ENCODE data around the gene ABCB10.
A peak's percentile ranks its signal among the peaks of the same experiment; 100 is the strongest.

The ABCB10 gene

GRCh38 chr1:229582011-229582694 lies 23.6 kb upstream of the ABCB10 start:
- TF ChIP-seq EZH2phosphoT487 (IDR thresholded peaks at IDR 0.05; ENCODE audit: borderline replicate concordance, low read length) = no peak
- no peak overlapping the region for H3K27ac ChIP-seq (ENCODE audit: low read depth, low read length)
- no peaks in the 10 kb centered on the region for H4K20me1 ChIP-seq (ENCODE audit: control insufficient read depth, insufficient read depth, low read depth, low read length)
- no peaks in the 10 kb centered on the region for H3K36me3 ChIP-seq (ENCODE audit: control insufficient read depth, low read length)
- H3K4me1 ChIP-seq (ENCODE audit: control insufficient read depth, low read length) = peaks cover 24% of the 10 kb centered on the region
- no peaks in the 10 kb centered on the region for H3K27me3 ChIP-seq (ENCODE audit: control insufficient read depth, low read length)
- no peak overlapping the region for H3K4me2 ChIP-seq (ENCODE audit: low read length)
- no peaks in the 10 kb centered on the region for H3K9me3 ChIP-seq (ENCODE audit: control insufficient read depth, insufficient read depth, low read length)
- no peaks in the 10 kb centered on the region; the same call in 1 of the 2 replicates for H3F3A ChIP-seq (ENCODE audit: control insufficient read depth, insufficient read depth)
- H3K79me2 ChIP-seq (ENCODE audit: control insufficient read depth, low read length) = no peaks in the 10 kb centered on the region
- H3K4me3 ChIP-seq (ENCODE audit: low read length) = no peak overlapping the region
- no peaks in the 10 kb centered on the region for H3K9me2 ChIP-seq (replicated peaks; ENCODE audit: control insufficient read depth, low read length)

GRCh38 chr1:229581485-229581884 lies 23.0 kb upstream of the ABCB10 start:
- no peak overlapping the region for H3K4me3 ChIP-seq (ENCODE audit: low read length)
- H3K36me3 ChIP-seq (ENCODE audit: control insufficient read depth, low read length) = no peaks in the 10 kb centered on the region
- H3K9me3 ChIP-seq (ENCODE audit: control insufficient read depth, insufficient read depth, low read length) = no peaks in the 10 kb centered on the region
- peaks cover 24% of the 10 kb centered on the region for H3K4me1 ChIP-seq (ENCODE audit: control insufficient read depth, low read length)
- H3K27me3 ChIP-seq (ENCODE audit: control insufficient read depth, low read length) = no peaks in the 10 kb centered on the region
- H4K20me1 ChIP-seq (ENCODE audit: control insufficient read depth, insufficient read depth, low read depth, low read length) = no peaks in the 10 kb centered on the region
- H3F3A ChIP-seq (ENCODE audit: control insufficient read depth, insufficient read depth) = no peaks in the 10 kb centered on the region; the same call in 1 of the 2 replicates
- TF ChIP-seq CTCF (IDR thresholded peaks at IDR 0.05; ENCODE audit: low read depth, low read length, poor library complexity, severe bottlenecking) (no peak), EZH2phosphoT487 (IDR thresholded peaks at IDR 0.05; ENCODE audit: borderline replicate concordance, low read length) (no peak)
- no peaks in the 10 kb centered on the region for H3K9me2 ChIP-seq (replicated peaks; ENCODE audit: control insufficient read depth, low read length)
- H3K79me2 ChIP-seq (ENCODE audit: control insufficient read depth, low read length) = no peaks in the 10 kb centered on the region
- H3K27ac ChIP-seq (ENCODE audit: low read depth, low read length) = no peak overlapping the region
- H3K4me2 ChIP-seq (ENCODE audit: low read length) = no peak overlapping the region

- Histone ChIP-seq H3K27ac (ENCODE audit: low read depth, low read length) (peak overlapping the region; percentile 51), H3K9me3 (ENCODE audit: control insufficient read depth, insufficient read depth, low read length) (no peaks in the 10 kb centered on the region), H3K36me3 (ENCODE audit: control insufficient read depth, low read length) (no peaks in the 10 kb centered on the region), H3K4me3 (ENCODE audit: low read length) (peak overlapping the region; percentile 70), H3K27me3 (ENCODE audit: control insufficient read depth, low read length) (no peaks in the 10 kb centered on the region), H3K9me2 (replicated peaks; ENCODE audit: control insufficient read depth, low read length) (no peaks in the 10 kb centered on the region), H3K4me1 (ENCODE audit: control insufficient read depth, low read length) (peaks cover 24% of the 10 kb centered on the region), H3K79me2 (ENCODE audit: control insufficient read depth, low read length) (no peaks in the 10 kb centered on the region), H3F3A (ENCODE audit: control insufficient read depth, insufficient read depth) (no peaks in the 10 kb centered on the region; the same call in 1 of the 2 replicates), H3K4me2 (ENCODE audit: low read length) (peak overlapping the region; percentile 95), H4K20me1 (ENCODE audit: control insufficient read depth, insufficient read depth, low read depth, low read length) (no peaks in the 10 kb centered on the region)
- no peak for TF ChIP-seq EZH2phosphoT487 (IDR thresholded peaks at IDR 0.05; ENCODE audit: borderline replicate concordance, low read length)
- peak; percentile 4 for TF ChIP-seq CTCF (IDR thresholded peaks at IDR 0.05; ENCODE audit: low read depth, low read length, poor library complexity, severe bottlenecking)
These were observed 20.7 kb upstream of the ABCB10 start for GRCh38 chr1:229579059-229579673.
